HG03342 (cell line): ENCODE data around the gene MCF2L2.
"Not testable (repeated sequence)": the region's sequence is repeated elsewhere in the genome, so short reads cannot be mapped to it uniquely, and the experiment has no call there.

Experiments used
- ATAC-seq: cut with Tn5 transposase; IDR thresholded peaks from one replicate; pipeline ENCODE4 v1.9.1; 2021; ENCODE audit warnings: mild to moderate bottlenecking, moderate library complexity; ENCODE audit not compliant: unreplicated experiment

MCF2L2 gene

DNA sequence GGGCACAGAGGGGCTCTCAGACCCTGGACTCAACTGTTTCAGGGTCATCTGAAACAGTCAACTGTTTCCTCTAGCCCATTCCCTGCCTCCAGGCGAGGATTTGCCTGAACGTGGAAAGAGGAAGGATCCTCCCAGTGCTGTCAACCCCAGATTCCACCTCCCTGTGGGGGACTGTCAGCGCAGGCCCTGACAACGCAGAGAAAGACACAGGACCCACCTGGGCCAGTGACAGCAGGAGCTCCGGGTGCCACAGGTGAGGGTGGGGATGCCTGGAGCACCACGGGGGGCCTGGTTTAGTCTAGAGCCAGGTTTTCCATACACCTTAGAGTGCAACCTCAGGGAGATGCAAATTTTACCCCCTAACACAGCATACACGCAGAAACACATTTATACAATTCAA lies 246.3 kb downstream of the MCF2L2 start:
- no peak for ATAC-seq

DNA sequence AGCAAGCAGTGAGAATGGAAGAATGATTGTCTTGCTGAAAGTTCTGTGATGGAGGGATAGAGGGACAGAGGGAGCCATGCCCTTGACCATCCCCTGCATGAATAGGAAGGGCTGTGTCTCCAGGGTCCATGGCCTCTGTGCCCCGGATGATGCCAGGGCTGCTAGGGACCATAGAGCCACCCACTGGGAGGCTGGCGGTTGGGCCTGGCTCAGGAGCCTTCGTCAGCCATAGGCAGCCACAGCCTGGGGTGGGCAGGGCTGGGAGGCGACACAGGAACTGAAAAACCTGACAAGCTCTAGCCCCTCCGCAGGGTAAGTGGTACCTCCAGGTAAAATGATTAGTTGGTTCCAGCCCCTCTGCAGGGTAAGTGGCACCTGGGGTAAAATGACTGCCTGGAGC lies 246.8 kb downstream of the MCF2L2 start:
- ATAC-seq = no peak

DNA sequence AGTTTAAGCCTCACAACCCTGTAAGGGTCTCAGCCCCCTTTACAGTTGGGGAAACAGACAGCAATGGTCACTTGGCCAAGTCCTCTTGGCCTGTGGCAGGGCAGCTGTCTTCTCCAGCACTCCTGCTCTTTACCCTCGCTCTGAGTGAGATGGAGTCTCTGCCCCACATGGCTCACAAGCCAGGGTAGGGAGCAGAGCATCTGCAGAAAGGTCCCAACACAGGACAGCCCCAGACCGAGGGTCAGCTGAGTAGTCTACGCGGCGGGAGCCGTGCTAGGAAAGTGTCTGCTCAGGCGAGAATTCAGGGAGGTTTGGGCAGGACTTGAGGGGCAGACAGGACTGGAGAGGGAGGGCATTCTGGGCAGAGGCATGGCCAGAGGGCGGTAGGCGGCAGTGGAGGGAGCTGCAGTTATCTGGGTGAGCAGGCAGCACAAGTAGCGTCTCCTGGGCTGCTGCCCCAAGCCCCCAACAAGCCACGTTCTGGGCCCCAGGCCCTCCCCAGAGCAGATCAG lies 247.6 kb downstream of the MCF2L2 start:
- no peak for ATAC-seq

DNA sequence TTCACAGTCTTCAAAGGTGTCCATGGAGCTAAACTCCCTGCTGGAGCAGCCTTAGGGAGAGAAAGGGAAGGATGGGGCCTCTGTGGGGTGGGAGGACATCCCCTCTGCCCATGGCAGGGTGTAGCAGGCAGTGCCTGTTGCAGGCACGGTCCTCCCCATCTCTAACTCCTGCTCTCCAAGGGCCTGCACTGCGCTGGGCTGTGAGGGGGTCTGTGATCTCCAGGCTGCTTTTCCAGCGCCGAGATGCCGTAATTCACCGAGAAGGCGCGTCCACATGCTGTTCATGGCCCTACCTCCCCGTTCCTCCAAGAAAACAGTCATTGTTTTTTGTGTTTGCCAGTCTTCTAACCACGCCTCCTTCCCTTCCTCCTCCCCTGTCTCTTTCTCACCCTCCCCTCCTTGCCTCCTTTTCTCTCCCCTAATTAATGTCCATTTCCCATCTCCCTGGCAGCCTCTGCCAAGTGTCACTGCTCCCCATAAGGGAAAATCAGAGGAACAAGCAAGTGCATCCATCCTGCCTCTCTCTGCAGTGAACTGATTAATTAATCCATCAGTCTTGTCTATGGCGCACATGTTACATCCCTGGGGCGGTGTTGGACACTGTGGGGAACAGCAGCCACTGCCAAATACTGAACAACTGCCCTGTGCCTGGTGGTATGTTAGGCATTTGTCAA lies 248.2 kb downstream of the MCF2L2 start:
- ATAC-seq = no peak

DNA sequence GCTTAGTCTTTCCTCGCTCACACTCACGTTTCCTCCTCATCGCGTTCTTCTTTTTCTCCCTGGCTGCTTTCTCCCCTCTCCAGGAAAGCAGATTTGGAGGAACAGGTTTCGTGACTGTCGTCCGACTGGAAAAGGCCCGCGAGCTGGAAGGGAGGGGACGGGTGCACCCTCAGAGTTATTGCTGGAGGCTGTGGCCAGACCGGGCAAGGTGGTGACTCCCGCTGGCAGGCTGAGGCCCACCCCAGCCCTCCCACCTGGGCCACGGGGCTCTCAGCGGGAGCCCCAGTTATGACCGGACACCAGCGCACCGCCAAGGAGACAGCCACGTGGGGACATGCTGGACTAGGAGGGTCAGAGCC lies 248.9 kb downstream of the MCF2L2 start:
- peak; percentile 20 for ATAC-seq

DNA sequence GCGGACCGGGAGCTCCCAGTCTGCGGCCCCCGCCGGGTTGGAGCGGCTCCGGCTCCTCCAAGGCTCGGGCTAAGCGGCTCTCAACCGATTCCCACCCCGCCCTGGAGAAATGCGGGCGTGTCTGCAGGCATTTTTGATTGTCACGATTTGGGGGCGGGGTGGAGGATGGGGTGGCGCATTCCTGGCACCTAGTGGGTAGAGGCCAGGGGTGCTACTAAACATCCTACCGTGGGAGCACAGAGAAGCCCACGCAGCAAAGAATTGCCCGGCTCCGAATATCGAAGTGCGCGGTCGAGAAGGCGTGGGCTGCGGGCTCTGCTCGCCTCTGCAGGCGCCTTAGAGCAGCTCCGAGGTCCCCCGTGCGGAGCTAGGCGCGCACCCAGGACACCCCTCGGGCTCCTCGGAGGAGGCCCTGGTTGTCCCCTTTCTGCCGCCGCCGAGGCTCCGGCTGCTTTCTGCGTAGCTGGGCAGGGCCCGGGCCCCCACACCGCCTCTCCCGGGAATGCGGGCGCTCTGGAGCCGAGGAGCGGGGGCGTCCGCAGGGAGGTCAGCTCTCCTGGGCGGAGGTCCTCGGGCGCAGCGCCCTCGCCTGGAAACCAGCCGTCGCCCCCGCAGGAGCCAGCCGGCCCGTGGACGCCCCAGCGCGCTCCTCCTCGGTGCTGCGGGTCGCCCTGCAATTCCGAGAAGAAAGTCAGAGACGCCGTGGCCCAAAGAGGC lies 249.4 kb downstream of the MCF2L2 start:
- peak; percentile 45 for ATAC-seq

DNA sequence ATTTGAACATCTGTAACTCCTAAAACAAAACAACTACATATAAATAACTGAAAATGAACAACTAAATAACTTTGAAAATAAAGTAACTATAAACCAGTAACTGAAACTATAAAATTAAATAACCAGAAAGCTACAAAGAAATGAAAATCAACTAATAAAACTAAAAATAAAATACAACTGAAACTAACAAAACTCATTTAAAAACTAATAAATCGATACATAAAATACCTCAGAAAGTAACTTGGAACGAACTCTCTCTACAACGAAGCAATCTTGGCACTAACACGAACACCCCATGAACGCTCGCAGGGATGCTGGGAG lies 249.9 kb downstream of the MCF2L2 start:
- no peak for ATAC-seq

DNA sequence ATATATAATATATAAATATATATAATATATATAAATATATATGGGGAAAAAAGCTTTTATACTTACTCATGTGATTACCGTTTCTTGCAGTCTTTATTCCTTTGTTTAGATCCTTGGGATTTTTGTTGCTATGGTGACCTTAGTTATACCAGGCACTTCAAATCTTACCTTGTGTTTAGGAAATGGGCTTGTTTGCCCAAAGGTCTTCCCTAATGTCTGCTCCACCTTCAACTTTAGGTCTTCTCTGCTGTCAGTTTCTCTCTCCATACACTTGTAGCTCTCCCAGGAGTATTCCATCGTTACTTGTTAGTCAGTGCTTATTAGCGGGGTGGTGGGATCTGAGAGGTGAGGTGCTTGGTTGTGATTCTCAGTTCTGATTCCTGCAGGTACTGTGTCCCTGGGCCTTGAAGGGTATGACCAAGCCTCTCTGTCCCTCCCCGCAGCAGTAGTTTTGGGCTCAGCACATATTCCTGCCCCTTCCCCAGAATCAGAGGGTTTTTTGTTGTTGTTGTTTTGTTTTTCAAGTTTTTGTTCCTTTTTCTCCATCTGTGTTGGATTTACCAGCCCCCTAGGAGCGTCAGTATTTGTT lies 256.3 kb downstream of the MCF2L2 start:
- ATAC-seq = no peak

DNA sequence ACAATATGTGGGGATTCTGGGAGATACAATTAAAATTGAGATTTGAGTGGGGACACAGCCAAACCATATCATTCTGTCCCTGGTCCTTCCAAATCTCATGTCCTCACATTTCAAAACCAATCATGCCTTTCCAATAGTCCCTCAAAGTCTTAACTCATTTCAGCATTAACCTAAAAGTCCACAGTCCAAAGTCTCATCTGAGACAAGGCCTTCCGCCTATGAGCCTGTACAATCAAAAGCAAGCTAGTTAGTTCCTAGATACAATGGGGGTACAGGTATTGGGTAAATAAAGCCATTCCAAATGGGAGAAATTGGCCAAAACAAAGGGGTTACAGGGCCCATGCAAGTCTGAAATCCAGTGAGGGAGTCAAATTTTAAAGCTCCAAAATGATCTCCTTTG lies 260.4 kb downstream of the MCF2L2 start:
- ATAC-seq = not testable (repeated sequence)

DNA sequence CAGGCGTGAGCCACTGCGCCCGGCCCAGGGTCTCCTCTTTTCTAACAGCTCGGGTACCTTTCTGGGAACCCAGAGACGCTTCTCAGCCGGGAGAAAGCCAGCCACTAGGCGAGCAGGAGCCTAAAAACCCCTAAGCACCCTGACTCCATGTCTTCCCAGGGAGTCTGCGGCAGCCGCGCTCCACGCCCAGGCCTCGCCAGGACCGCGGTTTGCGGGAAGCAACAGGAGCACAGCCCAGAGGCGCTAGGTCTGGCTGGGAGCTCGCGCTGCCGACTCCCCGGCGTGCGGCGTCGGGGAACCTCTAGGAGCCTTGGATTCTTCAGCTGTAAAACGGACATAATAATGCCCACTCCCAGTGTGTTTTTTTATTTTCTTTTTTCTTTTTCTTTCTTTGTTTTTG lies 264.9 kb downstream of the MCF2L2 start:
- ATAC-seq = no peak

DNA sequence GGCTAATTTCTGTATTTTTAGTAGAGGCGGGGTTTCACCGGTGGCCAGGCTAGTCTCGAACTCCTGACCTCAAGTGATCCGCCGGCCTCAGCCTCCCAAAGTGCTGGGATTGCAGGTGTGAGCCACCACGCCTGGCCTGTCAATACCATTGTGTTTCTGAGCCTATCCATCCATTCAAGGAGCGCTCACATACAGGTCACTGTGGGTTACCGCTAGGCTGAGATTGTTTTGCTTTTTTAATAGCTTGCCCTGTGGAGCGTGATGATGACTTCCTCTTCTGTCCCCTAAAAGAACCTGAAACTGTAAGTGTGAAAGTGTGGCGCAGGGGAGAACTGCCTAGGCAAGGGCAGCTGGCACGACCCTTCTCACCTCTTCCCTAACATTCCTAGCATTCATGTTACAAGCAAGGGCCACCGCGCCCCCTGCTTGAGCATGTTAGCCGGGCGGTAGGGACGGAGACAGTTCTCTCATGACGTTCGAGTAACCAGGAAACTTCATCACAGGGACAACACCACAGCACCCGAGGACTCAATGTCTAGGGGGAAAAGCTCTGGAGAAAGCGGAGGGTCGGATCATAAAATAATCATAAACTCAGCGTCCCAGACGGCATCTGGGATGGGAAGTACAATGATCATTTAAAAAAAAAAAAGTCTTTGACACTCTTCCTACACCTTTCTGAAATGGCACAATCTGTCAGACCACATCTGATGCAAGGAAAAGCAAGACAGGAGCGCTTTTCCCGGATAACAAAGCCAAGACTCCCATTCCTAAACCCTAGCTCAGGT lies 266.7 kb downstream of the MCF2L2 start:
- ATAC-seq = peak; percentile 68

DNA sequence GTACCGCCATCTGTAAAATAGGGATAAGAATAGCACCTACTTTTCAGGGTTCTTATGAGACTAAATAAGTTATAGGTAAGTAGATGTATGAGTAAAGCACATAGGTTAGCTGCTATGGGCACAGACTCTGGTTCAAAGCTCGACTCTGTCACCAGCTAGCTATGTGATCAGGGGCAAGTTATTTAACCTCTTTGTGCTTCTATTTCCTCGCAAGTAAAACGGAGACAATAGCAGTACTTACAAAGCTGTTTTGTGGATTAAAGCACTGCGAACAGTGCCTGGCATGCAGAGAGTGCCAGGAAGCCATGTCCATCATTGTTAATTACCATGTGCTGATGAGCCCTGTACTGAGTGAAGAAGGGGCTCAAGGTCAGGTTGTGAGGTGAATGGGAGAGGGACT lies 267.8 kb downstream of the MCF2L2 start:
- ATAC-seq = no peak

DNA sequence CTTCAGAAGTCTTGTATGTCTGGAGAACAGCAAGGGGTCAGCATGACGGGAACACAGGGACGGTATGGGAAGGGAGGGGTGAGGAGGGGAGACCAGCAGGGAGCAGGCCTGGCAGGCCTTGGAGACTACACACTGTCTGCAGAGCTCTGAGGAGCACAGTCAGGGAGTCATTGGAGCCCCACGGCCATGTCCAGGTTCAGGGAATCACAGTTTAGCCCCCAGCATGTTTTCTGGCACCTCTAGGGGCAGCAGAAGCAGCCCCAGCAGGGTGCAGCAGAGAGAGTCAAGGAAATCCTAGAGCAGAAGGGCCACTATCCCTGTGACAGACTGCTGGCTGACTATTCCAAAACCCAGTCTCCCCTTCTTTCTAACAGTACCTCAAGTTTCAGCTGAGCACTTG lies 269.1 kb downstream of the MCF2L2 start:
- ATAC-seq = no peak

DNA sequence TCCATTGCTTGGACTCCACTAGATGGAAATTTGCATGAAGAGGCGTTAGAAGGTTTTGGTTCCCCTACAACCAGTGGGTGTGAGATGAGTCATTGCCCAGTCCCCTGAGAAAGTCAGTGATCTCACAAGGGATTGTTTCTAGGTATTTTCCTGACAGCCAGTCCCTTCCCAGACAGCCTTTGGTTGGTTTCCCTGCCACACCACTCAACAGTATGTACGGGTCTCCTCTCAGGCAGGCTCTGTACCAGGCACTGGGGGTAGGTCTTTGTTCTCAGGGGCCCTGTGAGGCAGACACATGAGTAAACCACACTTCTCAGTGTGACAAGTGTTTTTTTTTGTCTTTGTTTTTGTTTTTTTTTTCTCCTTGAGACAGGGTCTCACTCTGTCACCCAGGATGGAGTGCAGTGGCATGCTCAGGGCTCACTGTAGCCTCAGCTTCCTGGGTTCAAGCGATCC lies 269.8 kb downstream of the MCF2L2 start:
- ATAC-seq = peak; percentile 64

DNA sequence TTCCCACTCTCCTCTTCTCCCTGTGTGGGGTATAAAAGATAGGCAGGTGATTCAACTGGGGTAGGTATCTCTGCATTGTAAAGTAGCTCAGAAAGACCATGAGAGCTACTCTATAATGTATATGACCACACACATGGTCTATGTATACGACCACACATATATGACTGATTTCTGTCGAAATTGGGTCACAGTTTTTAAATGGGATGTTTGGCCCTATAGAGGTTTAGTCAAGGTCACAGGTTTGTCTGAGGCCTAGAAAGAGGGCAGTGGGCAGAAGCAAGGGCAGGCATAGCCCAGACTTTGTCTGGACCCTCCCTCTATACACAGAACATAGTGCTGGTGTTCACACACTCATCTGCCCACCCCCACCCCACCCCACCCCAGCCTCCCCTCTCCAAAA lies 270.3 kb downstream of the MCF2L2 start:
- ATAC-seq = peak; percentile 22

DNA sequence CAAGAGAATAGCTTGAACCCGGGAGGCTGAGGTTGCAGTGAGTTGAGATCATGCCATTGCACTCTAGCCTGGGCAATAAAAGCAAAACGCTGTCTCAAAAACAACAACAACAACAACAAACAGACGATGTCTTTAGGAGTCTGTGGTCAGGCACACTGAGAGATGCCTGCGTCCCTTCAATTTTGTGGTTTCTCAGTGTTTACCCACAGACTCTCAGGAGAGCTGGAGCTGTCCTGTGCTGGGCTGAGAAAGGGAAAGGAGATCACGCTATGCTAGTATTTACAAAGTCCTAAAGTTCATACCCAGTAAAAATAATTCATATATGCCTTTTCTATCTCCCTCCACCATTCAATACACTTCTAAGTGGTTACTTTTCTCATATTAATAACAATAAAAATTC lies 272.2 kb downstream of the MCF2L2 start:
- no peak for ATAC-seq

DNA sequence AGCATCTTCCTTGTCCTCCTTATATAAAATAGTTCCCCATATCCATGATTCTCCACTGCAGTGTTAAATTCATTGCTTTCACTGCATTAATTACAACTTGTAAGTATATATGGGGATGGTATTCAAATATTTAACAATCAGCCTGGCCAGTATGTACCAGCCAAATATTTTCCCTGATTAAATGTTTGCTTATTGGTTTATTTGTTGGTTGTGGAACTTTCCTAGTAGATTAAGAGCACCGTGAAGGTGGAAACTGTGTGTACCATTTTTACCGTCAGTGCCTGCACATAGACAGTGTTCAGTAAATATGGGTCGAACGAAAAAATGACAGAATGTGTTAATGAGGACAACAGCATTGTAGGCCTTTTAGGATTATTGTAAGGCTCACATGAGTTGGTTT lies 272.9 kb downstream of the MCF2L2 start:
- ATAC-seq = no peak

DNA sequence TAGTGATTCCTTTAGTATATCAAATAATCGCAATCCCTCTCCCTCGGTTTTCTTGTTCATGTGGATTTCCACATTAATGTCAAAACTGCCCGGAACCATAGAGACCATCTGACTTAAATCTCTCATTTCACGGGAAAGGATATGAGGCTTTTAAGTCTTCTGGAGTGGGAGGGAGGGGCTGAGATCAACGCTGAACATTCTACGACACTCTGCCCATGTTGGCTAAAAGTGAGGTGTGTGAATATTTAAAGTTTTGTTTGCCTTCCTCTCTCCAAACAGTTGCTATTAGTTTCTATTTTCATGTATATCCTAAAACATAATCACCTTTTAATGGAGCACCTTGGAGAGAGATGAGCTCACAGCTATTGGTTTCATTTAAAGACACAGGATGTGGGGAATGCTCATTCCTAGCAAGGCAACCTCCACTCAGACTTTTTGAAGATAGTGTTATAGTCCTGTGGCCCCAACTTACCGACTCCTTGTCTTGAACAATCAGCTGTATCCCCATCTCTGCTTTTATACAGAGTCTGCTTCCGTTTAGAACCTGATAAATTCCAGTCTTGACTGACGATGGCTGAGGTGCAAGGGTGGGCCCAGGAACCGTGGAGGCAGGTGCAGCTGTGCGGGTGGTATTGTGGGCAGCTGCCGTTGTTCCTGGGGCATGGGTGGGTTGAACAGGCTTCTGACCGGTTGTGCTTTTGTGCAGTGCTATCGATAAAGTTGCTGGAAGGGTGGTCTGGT lies 275.0 kb downstream of the MCF2L2 start:
- no peak for ATAC-seq

DNA sequence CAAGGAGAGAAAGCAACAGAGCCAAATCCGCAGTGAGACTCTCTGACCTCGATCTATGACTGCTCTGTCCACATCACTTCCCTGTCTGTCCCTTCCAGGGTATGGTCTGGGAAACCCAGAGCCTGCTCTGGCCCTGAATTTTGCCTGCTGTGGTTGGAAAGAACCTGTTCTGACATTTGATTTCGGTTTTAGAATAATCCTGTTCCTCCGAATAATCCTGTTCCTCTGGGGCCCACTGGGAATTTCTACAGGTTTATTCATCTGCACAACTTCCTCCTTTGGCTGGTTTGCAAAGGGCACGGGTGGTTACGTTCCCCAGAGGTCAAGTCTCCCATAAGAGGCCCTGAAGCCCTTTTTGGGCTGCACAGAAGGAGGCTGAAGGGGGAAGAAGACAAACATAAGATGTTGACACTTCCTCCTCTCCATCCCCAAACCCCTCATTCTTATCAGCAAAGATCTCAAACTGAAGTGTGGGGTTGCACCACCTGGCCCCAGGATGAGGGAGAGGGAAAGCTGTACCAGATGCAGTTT lies 276.5 kb downstream of the MCF2L2 start:
- no peak for ATAC-seq

DNA sequence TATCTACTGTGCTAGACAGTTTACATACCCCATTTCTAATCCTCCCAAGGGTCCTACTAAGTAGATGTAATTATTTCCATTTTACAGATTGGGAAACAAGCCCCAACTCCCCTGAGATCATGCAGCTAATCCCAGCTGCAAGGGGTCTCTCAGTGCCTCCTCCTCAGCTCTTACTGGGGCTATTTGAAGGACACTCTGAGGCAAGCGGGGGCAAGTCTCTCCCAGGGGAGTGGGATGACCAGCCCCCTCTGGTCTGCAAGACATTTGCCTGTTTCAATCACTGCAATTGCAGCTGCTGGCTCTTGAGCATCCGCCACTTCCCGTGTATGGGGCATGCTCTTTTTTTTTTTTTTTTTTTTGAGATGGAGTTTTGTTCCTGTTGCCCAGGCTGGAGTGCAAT lies 277.3 kb downstream of the MCF2L2 start:
- ATAC-seq = no peak
